Upper lobe of left lung (tissue), 6 donors: ENCODE results near the gene ATF6B. TPM values are rescaled to one million over a fixed set of nuclear protein-coding genes. Genes with fewer than 3 reads are reported as not detected.

Source experiments
- ATAC-seq, 2 donors: fragments of 200-7000 bp; cut with Tn5 transposase; one replicate each; pipeline ENCODE4 v1.9.1; 2022; ENCODE audit warnings: mild to moderate bottlenecking in 2 of 2, moderate library complexity in 2 of 2; ENCODE audit not compliant: low FRiP score in 2 of 2
- DNase-seq, 2 donors: peaks; one replicate each; pipeline ENCODE4 v3.0.0-alpha.2; 2019 to 2020
- H3K27ac ChIP-seq, 4 donors: fragments of 200-600 bp; sonication (generic); one replicate each; pipeline ENCODE4 v1.5.1; 2016 to 2019
- H3K27me3 ChIP-seq, 4 donors: fragments of 200-600 bp; sonication (generic); one replicate each; pipeline ENCODE4 v1.5.1; 2017 to 2019
- H3K36me3 ChIP-seq, 4 donors: fragments of 200-600 bp; sonication (generic); one replicate each; pipeline ENCODE4 v1.5.1; 2016 to 2019
- H3K4me1 ChIP-seq, 4 donors: fragments of 200-600 bp; sonication (generic); one replicate each; pipeline ENCODE4 v1.5.1; 2018 to 2019
- H3K4me3 ChIP-seq, 4 donors: fragments of 200-600 bp; sonication (generic); one replicate each; pipeline ENCODE4 v1.5.1; 2017 to 2019; ENCODE audit warnings: mild to moderate bottlenecking in 2 of 4, moderate library complexity in 1 of 4
- H3K9me3 ChIP-seq, 4 donors: fragments of 200-600 bp; sonication (generic); one replicate each; pipeline ENCODE4 v1.5.1; 2018 to 2019
- EP300 ChIP-seq, 4 donors: sonication (generic); formaldehyde crosslinking; IDR thresholded peaks; one replicate each; pipeline ENCODE4 v1.5.1; 2017; ENCODE audit warnings: antibody characterized with exemption in 4 of 4, control low read depth in 2 of 4
- POLR2A ChIP-seq, 4 donors: fragments of 450-650 bp; IDR thresholded peaks; one replicate each; pipeline ENCODE4 v1.5.1; 2016 to 2017; ENCODE audit warnings: antibody characterized with exemption in 4 of 4, mild to moderate bottlenecking in 2 of 4
- POLR2AphosphoS5 ChIP-seq, 2 donors: sonication (generic); formaldehyde crosslinking; IDR thresholded peaks; one replicate each; pipeline ENCODE4 v1.5.1; 2017; ENCODE audit warnings: antibody characterized with exemption in 2 of 2
- WGBS, 2 donors: methylation state at CpG; one replicate each; pipeline ENCODE4 v1.1.5; 2017 to 2018; 5-methylcytosine and 5-hydroxymethylcytosine counted together
- total RNA-seq, 6 donors: library from RNA; depleted of rRNA in 4 of 6; stranded (reverse); fragments of >200 nt in 4 of 6; gene quantifications; one replicate each; pipeline versions ENCODE4 v1.1.0 to v1.2.1, GENCODE V29; 2016 to 2021
- TF ChIP-seq, protein P1 (sequence below), 6 experiments: fragments of 450-650 bp in 4 of 6; fragments of 200-600 bp in 2 of 6; sonication (generic) in 2 of 6; IDR thresholded peaks; one replicate each; pipeline ENCODE4 v1.5.1; 2016 to 2019; ENCODE audit warnings: antibody characterized with exemption in 6 of 6
- donor health status: DM: no; HTN: no; CAD: no; lungs with moderate emphysema.
- donor health status: DM: no; HTN: yes; CAD: no; lungs with severe emphysema.

ATF6B gene
- total RNA-seq, 6 donors from 2014 or later: 35.3 to 230 (median 95.8) TPM

DNA sequence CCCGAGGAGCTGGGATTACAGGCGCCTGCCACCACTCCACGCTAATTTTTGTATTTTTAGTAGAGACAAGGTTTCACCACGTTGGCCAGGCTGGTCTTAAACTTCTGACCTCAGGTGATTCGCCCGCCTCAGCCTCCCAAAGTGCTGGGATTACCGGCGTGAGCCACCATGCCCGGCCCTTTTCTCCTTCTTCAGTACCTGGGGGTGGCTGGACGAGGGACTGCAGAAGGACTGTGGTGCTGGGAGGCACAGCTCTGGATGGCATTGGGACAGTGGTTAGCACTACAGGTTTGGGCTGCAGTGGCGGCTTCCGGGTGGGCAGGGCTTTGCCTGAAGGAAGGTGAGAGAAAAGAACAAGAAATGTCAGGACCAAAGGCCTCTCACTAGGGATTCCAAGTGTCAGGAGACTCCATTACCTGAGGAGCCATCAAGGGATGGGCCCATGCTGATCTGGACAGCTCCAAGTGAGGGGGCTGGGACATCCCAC lies 7.4 kb downstream of the ATF6B start:
- Histone ChIP-seq H3K4me1 (peaks cover 14 to 30% (median 26%) of the 10 kb centered on the region in 4 donors), H3K36me3 (peaks cover 52 to 97% (median 77%) of the 10 kb centered on the region in 4 donors), H3K4me3 (no peak overlapping the region), H3K27me3 (peaks cover 0 to 1% (median 0%) of the 10 kb centered on the region in 4 donors), H3K9me3 (no peaks in the 10 kb centered on the region), H3K27ac (peak overlapping the region in 2 of 4 donors; percentile 14 to 32)
- DNase-seq: no peak
- 95 to 97% methylated on average over 8 to 12 of the region's 12 CpGs for WGBS, 2 donors
- ATAC-seq: no peak
- TF ChIP-seq EP300 (IDR thresholded peaks at IDR 0.05): no peak
- TF ChIP-seq POLR2A (IDR thresholded peaks at IDR 0.05): no peak
- TF ChIP-seq, protein P1, sequence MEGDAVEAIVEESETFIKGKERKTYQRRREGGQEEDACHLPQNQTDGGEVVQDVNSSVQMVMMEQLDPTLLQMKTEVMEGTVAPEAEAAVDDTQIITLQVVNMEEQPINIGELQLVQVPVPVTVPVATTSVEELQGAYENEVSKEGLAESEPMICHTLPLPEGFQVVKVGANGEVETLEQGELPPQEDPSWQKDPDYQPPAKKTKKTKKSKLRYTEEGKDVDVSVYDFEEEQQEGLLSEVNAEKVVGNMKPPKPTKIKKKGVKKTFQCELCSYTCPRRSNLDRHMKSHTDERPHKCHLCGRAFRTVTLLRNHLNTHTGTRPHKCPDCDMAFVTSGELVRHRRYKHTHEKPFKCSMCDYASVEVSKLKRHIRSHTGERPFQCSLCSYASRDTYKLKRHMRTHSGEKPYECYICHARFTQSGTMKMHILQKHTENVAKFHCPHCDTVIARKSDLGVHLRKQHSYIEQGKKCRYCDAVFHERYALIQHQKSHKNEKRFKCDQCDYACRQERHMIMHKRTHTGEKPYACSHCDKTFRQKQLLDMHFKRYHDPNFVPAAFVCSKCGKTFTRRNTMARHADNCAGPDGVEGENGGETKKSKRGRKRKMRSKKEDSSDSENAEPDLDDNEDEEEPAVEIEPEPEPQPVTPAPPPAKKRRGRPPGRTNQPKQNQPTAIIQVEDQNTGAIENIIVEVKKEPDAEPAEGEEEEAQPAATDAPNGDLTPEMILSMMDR (IDR thresholded peaks at IDR 0.05): no peak
- TF ChIP-seq POLR2AphosphoS5 (IDR thresholded peaks at IDR 0.05): no peak

GRCh38 chr6:32118782-32119628 lies 9.0 kb downstream of the ATF6B start:
- no peaks in the 10 kb centered on the region for H3K9me3 ChIP-seq
- H3K4me3 ChIP-seq: no peak overlapping the region
- DNase-seq (peak; percentile 90 to 96), ATAC-seq (peak; percentile 73 to 88)
- H3K4me1 ChIP-seq: peaks cover 28 to 43% (median 38%) of the 10 kb centered on the region in 4 donors
- H3K27ac ChIP-seq: peak overlapping the region; percentile 31 to 86 (median 62)
- 24 to 25% methylated on average over 17 of the region's 17 CpGs for WGBS, 2 donors
- H3K27me3 ChIP-seq: peaks cover 0 to 1% (median 0%) of the 10 kb centered on the region in 4 donors
- H3K36me3 ChIP-seq: peaks cover 36 to 84% (median 71%) of the 10 kb centered on the region in 4 donors
- no peak for TF ChIP-seq POLR2AphosphoS5 (IDR thresholded peaks at IDR 0.05)
- TF ChIP-seq, protein P1 (IDR thresholded peaks at IDR 0.05): peak; percentile 83 to 93 (median 88)

- DNase-seq: no peak
- peak overlapping the region; percentile 56 to 86 (median 72) for H3K27ac ChIP-seq
- peaks cover 0 to 1% (median 0%) of the 10 kb centered on the region in 4 donors for H3K27me3 ChIP-seq
- WGBS, 2 donors: 82 to 84% methylated on average over 7 to 9 of the region's 9 CpGs
- no peaks in the 10 kb centered on the region for H3K9me3 ChIP-seq
- peaks cover 41 to 58% (median 53%) of the 10 kb centered on the region in 4 donors for H3K4me1 ChIP-seq
- H3K36me3 ChIP-seq: peaks cover 36 to 71% (median 67%) of the 10 kb centered on the region in 4 donors
- TF ChIP-seq, protein P1 (IDR thresholded peaks at IDR 0.05): no peak
- TF ChIP-seq POLR2AphosphoS5 (IDR thresholded peaks at IDR 0.05): no peak
- TF ChIP-seq POLR2A (IDR thresholded peaks at IDR 0.05): no peak
- TF ChIP-seq EP300 (IDR thresholded peaks at IDR 0.05): no peak
- H3K4me3 ChIP-seq: no peak overlapping the region
- no peak for ATAC-seq
These were observed 10.6 kb downstream of the ATF6B start for GRCh38 chr6:32117461-32117860.

- 88 to 95% methylated on average over 7 of the region's 7 CpGs for WGBS, 2 donors
- DNase-seq (no peak), ATAC-seq (no peak)
- Histone ChIP-seq H3K27ac (peak overlapping the region; percentile 56 to 86 (median 72)), H3K36me3 (peaks cover 36 to 63% (median 60%) of the 10 kb centered on the region in 4 donors), H3K4me3 (no peak overlapping the region), H3K4me1 (peaks cover 41 to 65% (median 61%) of the 10 kb centered on the region in 4 donors), H3K9me3 (no peaks in the 10 kb centered on the region), H3K27me3 (peaks cover 0 to 1% (median 0%) of the 10 kb centered on the region in 4 donors)
- no peak for TF ChIP-seq POLR2AphosphoS5 (IDR thresholded peaks at IDR 0.05)
- TF ChIP-seq, protein P1 (IDR thresholded peaks at IDR 0.05): peak in 5 of 6 experiments; percentile 28 to 49 (median 37)
These were observed 11.4 kb downstream of the ATF6B start for GRCh38 chr6:32116674-32117073.
